ENCODE measurements around the gene NR5A2.
"Not testable (repeated sequence)": the region's sequence is repeated elsewhere in the genome, so short reads cannot be mapped to it uniquely, and the experiment has no call there.

The NR5A2 gene

DNA sequence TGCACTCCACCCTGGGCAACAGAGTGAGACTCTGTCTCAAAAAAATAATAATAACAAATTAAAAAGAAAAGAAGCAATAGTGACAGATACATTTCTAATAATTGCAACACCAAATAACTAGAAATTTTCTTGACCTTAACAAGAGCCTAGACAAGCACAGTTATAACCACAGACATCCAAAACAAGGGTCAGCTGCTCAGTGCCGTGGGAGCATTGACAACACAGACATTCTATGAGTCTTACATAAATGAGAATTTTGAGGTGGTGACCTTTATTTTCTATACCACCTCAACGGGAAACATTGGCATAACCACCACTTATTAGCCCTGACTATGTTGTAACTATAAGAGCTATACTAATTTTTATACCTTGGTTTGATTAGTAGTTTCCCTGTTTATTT is 156.1 kb downstream of the NR5A2 start:
- TF ChIP-seq, protein P1, sequence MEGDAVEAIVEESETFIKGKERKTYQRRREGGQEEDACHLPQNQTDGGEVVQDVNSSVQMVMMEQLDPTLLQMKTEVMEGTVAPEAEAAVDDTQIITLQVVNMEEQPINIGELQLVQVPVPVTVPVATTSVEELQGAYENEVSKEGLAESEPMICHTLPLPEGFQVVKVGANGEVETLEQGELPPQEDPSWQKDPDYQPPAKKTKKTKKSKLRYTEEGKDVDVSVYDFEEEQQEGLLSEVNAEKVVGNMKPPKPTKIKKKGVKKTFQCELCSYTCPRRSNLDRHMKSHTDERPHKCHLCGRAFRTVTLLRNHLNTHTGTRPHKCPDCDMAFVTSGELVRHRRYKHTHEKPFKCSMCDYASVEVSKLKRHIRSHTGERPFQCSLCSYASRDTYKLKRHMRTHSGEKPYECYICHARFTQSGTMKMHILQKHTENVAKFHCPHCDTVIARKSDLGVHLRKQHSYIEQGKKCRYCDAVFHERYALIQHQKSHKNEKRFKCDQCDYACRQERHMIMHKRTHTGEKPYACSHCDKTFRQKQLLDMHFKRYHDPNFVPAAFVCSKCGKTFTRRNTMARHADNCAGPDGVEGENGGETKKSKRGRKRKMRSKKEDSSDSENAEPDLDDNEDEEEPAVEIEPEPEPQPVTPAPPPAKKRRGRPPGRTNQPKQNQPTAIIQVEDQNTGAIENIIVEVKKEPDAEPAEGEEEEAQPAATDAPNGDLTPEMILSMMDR (IDR thresholded peaks at IDR 0.05; ENCODE audit: extremely low read depth, missing control alignments): no peak
- no peak for DNase-seq (ENCODE audit: low spot score)

GRCh38 chr1:200184196-200184595 is 156.7 kb downstream of the NR5A2 start:
- TF ChIP-seq, protein P1 (IDR thresholded peaks at IDR 0.05; ENCODE audit: extremely low read depth, missing control alignments): no peak
- DNase-seq (ENCODE audit: low spot score): no peak

DNA sequence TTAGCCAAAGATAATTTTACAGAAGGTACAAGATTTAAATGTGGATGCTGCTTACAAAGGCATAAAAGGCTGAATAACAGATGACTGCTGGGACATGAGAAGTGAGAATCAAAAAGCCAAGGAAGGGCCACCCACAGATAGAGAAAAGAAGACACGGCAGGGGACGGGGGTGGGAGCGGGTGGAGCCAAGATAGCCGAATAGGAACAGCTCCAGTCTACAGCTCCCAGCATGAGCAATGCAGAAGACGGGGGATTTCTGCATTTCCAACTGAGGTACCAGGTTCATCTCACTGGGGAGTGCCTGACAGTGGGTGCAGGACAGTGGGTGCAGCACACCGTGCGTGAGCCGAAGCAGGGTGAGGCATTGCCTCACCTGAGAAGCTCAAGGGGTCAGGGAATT is 157.7 kb downstream of the NR5A2 start:
- not testable (repeated sequence) for DNase-seq (ENCODE audit: low spot score)

DNA sequence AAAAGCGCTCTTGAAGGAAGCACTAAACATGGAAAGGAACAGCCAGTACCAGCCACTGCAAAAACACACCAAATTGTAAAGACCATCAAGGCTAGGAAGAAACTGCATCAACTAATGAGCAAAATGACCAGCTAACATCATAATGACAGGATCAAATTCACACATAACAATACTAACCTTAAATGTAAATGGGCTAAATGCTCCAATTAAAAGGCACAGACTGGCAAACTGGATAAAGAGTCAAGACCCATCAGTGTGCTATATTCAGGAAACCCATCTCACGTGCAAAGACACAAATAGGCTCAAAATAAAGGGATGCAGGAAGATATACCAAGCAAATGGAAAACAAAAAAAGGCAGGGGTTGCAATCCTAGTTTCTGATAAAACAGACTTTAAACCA is 159.8 kb downstream of the NR5A2 start:
- not testable (repeated sequence) for DNase-seq (ENCODE audit: low spot score)

DNA sequence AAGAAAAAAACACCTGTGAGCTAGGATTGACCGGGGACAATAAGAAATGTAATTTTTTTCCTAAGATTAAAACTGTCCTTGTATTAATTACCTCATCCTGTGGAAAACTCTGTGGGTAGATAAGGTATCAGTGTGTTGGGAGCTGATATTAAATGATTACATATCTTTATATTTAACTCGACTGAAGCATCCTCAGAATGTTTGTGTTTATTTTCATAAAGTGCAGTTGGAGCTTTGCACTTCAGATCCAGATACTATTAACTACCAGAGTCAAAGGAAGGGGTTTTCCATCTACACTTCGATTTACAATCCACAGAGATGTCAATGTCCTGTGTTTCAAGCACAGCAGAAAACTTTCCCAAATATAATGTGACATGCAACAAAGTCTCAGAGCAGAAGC is 164.5 kb downstream of the NR5A2 start:
- no peak for DNase-seq (ENCODE audit: low spot score)
- TF ChIP-seq, protein P1 (IDR thresholded peaks at IDR 0.05; ENCODE audit: extremely low read depth, missing control alignments): no peak

- no peak for DNase-seq (ENCODE audit: low spot score)
- TF ChIP-seq, protein P1 (IDR thresholded peaks at IDR 0.05; ENCODE audit: extremely low read depth, missing control alignments): no peak
These were observed 167.0 kb downstream of the NR5A2 start for GRCh38 chr1:200194477-200194876.

- no peak for DNase-seq (ENCODE audit: low spot score)
- TF ChIP-seq, protein P1 (IDR thresholded peaks at IDR 0.05; ENCODE audit: extremely low read depth, missing control alignments): no peak
These were observed 170.7 kb downstream of the NR5A2 start for GRCh38 chr1:200198236-200198635.

DNA sequence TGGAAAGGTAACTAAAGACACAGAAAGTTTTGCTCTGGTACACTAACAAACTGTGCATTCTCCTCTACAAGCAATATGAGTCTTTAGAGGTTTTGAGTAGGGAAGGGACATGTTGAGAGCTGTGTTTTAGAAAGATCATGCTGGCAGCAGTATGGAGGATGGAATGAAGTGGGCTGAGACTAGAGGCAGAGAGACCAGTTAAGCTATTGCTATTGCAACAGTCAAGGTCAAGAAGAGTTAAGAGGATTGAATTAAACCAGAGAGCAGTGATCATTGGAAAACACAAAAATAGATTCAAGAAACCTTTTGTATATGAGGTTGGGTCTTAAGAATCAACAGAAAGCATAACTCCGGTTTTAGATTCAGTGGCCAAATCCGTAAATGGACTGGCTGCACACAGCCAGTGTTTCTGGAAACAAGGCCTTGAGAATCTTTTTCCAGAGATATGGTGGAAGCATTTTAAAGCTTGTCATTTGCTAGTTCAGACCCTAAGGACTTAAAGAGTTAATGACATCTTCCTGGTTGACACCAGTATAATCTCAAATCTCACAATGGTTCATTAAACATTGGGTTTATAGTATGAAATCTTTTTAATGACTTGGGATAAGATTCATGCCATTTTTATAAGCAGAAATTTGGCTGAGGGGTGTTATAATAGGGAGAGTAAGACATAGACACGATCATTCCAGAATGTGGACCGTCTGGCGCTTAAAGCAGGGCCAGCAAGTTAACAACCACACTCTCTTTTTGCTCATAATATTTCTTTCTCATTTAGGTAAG is 177.9 kb downstream of the NR5A2 start:
- TF ChIP-seq, protein P1 (IDR thresholded peaks at IDR 0.05; ENCODE audit: extremely low read depth, missing control alignments): no peak
- no peak for DNase-seq (ENCODE audit: low spot score)

All from GM20000 (cell line).